WTC11 (cell line): ENCODE data around the gene STX2.

Source experiments
- CREM ChIP-seq: sonication (generic); formaldehyde crosslinking; IDR thresholded peaks from 2 replicates; pipeline ENCODE4 v1.8.1; 2022; ENCODE audit warnings: mild to moderate bottlenecking, missing genetic modification reagents, moderate library complexity
- ESRRA ChIP-seq: sonication (generic); formaldehyde crosslinking; IDR thresholded peaks from 2 replicates; pipeline ENCODE4 v1.8.1; 2022; ENCODE audit warnings: mild to moderate bottlenecking, missing genetic modification reagents, borderline replicate concordance
- MYBL2 ChIP-seq: sonication (generic); formaldehyde crosslinking; IDR thresholded peaks from 2 replicates; pipeline ENCODE4 v1.8.1; 2023; ENCODE audit warnings: mild to moderate bottlenecking, moderate library complexity, missing genetic modification reagents
- TF ChIP-seq, protein P1 (sequence below): fragments of 200-600 bp; IDR thresholded peaks from 2 replicates; pipeline ENCODE4 v1.8.0; 2022; ENCODE audit warnings: antibody characterized with exemption

DNA sequence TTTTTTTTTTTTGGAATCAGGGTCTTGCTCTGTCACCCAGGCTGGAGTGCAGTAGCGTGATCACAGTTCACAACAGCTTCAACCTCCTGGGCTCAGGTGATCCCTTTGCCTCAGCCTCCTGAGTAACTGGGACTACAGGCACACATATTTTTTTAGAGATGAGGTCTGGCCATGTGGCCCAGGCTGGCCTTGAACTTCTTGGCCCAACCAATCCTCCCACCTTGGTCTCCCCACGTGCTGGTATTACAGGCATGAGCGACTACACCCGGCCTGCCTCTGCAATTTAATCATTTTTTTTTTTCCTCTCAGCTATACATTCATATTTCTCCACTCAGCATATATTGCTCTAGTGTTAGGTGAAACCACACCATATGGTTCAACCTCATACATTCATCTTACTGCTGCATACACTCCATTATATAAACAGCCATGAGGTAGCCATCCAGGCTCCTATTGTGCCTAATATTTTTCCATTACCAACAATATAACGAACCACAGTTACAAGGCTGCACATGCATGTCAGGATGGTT lies 7.1 kb downstream of the STX2 start:
- TF ChIP-seq MYBL2 (CRISPR knock-in tag) (no peak), CREM (no peak), ESRRA (CRISPR knock-in tag) (no peak)
- TF ChIP-seq, protein P1, sequence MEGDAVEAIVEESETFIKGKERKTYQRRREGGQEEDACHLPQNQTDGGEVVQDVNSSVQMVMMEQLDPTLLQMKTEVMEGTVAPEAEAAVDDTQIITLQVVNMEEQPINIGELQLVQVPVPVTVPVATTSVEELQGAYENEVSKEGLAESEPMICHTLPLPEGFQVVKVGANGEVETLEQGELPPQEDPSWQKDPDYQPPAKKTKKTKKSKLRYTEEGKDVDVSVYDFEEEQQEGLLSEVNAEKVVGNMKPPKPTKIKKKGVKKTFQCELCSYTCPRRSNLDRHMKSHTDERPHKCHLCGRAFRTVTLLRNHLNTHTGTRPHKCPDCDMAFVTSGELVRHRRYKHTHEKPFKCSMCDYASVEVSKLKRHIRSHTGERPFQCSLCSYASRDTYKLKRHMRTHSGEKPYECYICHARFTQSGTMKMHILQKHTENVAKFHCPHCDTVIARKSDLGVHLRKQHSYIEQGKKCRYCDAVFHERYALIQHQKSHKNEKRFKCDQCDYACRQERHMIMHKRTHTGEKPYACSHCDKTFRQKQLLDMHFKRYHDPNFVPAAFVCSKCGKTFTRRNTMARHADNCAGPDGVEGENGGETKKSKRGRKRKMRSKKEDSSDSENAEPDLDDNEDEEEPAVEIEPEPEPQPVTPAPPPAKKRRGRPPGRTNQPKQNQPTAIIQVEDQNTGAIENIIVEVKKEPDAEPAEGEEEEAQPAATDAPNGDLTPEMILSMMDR: no peak
